ENCODE measurements around the gene LFNG. TPM values are rescaled to one million over a fixed set of nuclear protein-coding genes. Genes with fewer than 3 reads are reported as not detected.
"Not testable (repeated sequence)": the region's sequence is repeated elsewhere in the genome, so short reads cannot be mapped to it uniquely, and the experiment has no call there.

Gene LFNG
- total RNA-seq, 2 donors from 2014 or later, result 48.3 to 70.1 TPM

DNA sequence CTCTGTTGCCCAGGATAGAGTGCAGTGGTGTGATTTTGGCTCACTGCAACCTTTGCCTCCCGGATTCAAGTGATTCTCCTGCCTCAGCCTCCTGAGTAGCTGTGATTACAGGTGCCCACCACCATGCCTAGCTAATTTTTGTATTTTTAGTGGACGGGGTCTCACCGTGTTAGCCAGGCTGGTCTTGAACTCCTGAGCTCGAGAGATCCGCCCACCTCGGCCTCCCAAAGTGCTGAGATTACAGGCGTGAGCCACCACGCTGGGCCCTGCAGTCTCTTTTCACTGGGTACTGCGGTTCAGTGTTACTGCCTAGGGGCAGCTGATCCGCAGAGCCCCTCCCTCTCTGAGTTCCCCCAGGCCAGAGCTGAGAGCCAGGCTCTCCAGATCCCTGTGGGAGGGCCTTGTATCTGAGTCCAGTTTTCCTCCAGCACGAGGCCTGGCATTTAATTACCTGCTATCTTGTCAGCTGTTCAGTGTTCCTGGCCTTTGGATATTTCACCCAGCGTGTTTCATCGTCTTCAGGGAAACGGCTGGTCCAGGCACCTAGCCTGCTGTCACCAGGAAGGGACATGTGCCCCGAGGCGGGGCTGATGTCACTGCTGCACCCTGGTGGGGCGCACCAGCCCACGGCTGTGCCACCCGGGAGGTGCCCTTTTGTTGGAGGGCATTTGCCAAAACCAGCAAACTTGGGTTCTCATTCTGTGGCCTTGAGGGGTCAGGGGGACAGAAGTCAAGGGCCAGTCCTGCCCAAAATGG, 16.5 kb downstream of the LFNG start:
- peak; percentile 15 for ATAC-seq
- intact Hi-C loops (cut with DNase I, micrococcal nuclease), result not testable (repeated sequence)
- peak in 1 of 2 donors; percentile 14 for DNase-seq

DNA sequence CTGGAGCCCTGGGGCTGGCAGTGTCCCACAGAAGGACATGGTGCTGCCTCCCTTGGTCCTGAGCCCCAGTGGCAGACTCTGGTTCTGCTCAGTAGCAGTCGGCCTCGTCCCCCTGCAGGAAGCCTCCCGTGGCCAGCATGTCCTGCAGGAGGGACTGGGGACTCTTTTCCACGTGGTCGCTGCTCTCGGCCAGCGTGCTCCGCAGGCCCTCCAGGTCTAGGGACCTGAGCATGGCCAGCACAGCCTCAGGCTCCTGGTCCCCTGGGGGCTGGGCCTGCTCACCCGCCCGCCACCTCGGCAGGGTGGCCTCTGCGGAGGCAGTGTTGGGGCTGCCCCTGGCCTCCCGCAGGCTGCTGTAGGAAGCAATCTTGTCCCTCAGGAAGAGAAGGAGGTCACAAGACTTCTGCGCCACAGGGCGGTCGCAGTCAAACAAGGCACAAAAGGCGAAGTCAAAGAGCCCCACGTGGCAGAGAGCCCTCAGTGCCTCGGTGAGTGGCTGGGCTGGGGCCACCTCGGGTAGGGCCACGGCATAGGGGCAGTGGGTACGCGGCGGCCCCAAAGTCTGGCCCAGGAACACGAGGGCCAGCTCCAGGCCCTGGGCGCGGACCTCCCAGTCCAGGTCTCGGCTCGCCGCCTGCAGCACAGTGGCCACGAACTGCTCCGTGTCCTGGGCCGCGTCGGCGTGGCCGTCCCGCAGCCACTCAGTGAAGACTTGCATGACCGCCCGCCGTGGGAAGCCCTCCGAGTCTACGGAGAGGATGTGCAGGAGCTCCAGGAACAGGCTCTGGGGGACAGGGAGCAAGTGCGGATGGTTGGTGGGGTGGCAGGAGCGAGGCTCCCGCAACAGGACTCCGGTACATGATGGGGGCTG, 18.6 kb downstream of the LFNG start:
- intact Hi-C loops (cut with DNase I, micrococcal nuclease), result no loop called here
- DNase-seq (peak in 1 of 2 donors; percentile 4), ATAC-seq (no peak)

DNA sequence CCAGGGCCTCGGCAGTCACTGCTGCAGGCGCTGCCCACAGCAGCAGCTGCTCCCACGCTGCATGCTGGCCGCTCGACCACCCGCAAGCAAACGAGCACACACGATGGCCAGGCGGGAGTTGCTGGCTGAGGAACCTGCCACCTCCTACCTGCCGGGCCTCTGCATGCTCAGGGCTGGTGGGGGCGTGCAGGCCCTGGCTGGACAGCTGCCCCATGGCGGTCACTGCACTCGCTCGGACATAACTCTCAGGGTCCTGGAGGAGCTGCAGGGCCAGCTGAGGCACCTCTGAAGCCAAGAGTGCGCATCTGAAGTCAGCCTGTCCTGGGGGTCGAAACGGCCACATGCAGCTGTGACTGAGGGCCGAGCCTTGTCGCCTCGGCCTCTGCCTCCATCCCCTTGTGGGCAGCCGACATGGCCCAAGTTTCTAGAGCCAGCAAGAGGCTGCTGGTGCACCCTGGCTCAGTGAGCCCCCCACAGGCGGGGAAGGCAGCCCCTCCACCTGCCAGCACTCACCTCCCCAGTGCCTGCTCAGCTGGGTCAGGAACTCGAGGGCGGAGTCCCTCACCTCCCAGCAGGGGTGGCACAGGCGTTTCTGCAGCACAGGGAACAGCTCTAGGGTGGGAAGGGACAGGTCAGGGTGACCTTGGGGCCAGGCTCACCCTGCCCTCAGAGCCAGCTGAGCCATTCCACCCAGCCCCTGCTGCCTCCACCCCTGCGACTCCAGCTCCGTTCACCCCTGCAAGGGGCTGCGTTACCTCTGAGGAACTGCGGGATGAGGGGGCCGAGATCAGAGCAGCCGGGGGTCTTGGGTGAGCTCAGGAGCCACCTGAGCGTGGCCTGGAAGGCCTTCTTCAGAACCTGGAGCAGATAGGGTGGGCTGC, 19.7 kb downstream of the LFNG start:
- ATAC-seq (no peak), DNase-seq (peak; percentile 5 to 15)
- intact Hi-C loops (cut with DNase I, micrococcal nuclease), result no loop called here

DNA sequence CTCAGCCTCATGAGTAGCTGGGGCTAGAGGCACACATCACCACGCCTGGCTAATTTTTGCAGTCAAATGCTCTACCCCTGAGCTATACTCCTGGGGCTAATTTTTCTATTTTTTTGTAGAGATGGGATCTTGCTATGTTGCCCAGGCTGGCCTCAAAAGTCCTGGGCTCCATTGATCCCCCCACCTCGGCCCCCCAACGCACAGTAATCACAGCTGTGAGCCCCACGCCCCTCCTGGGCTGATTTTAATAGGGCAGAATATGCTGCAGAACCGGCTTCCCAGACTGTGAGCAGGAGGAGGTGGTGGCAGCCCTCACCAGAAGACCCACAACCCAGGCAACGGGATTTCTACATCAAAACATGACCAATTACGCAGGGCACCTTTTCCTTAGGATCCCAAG, 20.6 kb downstream of the LFNG start:
- DNase-seq (peak; percentile 2 to 11), ATAC-seq (no peak)
- intact Hi-C loops (cut with DNase I, micrococcal nuclease), result no loop called here

DNA sequence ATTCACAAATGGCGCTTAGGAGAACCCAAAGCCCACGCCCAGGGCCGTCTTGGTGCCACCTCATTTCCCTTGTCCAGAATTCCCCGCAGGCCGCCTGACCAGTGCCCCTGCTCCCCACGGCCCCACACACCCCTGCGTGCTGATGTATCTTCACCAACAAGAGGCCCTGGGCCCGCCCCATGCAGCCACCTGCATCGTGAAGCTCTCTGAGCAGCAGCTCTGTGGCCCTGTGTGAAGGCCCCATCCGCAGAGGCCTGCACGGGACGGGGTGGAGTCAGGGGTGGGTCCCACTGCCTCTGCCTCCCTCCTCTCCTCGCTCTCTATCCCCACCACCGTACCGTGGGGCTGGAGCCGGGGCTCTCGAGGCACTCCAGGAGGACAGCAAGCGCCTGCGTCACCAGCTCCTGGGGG, 21.1 kb downstream of the LFNG start:
- peak; percentile 4 to 21 for DNase-seq
- intact Hi-C loops (cut with DNase I, micrococcal nuclease), result no loop called here
- no peak for ATAC-seq

DNA sequence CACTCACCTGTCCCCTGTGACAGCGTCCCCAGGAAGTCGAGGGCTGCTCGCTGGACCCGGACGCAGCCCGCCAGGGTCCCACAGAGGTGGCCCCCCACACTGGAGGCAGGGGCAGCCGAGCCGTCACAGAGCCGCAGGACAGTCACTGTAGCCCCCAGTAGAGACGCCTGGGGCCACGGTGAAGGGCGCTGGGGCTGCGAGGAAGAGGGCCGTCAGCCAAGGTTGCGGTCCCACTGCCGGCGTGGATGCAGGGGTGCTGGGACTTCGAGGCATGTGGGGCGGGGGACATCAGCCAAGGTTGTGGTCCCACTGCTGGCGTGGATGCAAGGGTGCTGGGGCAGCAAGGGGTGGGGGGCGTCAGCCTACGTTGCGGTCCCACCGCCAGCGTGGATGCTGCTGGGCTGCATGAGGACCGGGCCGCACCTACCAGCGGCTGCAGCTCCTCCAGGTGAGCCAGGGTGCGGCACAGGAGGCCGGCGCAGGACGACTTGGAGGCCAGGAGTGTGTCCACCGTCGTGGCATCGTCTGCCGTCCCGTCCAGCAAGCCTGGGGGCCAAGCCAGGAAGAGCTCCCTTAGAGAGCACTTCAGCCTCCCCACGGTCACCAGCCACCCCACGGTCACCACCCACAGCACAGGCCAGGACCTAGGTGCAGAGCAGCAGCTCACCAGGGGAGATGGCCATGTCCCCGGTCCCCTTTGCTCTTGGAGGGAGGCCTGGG, 21.9 kb downstream of the LFNG start:
- ATAC-seq (no peak), DNase-seq (peak; percentile 5 to 23)
- intact Hi-C loops (cut with DNase I, micrococcal nuclease), result no loop called here

DNA sequence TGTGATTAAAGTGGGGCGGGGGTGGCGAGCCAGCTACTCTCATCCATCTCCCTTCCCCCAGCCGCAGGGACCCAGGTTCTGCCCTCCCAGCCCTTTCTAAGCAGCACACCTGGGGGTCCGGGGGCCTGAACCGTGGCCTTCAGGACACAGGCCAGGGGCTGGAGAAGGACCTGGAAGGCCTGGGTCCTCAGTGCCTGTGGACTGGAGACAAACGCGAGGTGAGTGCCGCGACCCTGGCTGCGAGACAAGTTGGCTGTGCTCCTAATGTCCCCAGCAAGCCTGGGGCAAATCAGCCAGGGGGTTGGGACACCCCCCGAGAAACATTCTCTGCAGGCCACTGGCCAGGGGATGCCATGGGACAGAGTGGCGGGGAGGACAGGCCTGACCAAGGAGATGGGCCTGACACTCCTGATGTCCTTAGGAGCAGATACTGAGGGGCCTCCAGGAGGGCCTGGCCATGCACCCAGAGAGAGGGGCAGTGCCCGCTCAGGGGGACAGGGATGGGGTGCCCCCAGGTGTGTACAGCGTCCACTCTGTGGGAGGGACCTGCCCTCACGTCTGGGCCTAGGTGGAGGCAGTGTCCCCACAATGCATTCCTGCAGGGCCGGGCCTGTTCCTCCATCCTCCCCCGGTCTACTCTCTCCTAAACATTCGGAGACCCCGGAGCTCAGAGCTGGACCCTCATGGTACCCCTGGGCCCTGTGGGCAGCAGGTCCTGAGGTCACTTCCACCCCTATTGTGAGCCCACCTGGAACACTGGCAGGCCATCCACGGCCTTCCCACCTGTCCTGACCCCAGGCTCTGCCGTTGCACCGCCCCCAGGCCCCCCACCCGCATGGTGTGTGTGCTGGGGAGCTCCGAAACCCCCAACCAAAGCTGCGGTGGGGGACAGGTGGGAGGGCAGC, 22.7 kb downstream of the LFNG start:
- peak; percentile 4 to 21 for DNase-seq
- intact Hi-C loops (cut with DNase I, micrococcal nuclease), result no loop called here
- ATAC-seq, result peak; percentile 4

DNA sequence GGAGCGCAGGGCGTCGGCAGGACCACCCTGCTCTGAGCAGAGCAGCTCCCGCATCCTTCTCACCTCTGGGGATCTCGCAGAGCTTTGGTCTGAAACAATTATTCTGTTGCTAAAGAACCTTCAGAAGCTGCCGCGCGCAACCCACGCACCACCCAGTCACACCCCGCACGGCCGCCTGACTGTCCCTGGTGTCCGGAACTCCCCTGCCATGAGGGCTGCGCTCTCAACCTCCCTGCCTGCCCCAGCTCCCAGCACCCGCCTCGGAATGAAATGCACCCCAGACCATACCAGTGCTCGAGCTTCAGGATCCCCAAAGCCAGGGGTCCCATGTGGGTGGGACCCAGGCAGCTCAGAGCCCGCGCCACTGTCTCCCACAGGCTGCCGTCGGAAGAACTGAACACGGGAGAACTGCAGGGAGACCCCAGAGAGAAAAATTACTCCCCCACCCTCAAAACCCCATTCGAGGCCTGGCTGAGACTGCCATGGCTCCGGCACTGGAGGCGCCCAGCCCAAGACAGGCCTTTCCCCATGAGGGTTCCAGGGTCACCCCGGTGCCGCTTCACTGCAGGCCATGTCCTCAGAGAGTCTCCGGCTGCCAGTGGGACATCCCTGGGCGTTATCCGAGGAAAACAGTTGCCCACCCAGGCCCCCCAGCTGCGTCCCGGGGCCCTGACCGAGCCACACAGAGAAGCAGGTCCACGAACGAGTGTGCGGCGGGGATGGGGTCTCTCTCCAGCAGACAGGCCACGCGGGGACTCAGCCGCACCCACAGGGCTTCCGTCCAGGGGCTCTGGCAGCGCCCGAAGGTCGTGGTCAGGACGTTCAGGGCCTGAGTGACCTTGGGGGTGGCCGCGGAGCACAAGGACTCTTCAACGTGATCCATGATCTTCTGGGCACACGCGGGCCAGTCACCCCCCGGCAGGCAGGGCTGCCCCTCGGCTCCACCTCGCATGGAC, 23.6 kb downstream of the LFNG start:
- no peak for ATAC-seq
- peak; percentile 4 to 22 for DNase-seq
- intact Hi-C loops (cut with DNase I, micrococcal nuclease), result no loop called here

DNA sequence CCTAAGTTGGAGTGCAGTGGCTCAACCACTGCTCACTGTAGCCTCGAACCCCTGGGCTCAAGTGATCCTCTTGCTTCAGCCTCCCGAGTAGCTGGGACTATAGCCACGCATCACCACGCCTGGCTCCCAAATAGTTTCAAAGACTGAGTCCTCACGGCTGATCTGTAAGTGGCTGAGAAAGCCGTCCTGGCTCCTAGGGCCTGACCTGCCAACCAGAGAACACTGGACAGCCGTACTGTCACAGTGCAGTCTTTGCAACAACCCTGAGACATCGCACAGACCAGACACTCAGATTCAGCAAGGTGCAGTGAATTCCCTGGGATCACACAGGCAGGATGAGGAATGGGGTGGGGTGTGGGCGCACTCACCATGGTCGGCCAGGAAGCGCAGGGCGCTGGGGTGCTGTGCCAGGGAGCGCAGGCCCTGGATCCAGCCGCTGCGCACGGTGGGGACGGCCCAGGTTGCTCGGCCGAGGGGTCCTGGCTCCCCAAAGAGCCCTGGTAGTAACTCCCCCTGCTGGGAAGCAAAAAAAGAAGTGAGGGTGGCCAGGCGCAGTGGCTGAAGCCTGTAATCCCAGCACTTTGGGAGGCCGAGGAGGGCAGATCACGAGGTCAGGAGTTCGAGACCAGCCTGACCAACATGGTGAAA, 25.1 kb downstream of the LFNG start:
- no peak for ATAC-seq
- intact Hi-C loops (cut with DNase I, micrococcal nuclease), result no loop called here
- DNase-seq, result peak; percentile 2 to 10

DNA sequence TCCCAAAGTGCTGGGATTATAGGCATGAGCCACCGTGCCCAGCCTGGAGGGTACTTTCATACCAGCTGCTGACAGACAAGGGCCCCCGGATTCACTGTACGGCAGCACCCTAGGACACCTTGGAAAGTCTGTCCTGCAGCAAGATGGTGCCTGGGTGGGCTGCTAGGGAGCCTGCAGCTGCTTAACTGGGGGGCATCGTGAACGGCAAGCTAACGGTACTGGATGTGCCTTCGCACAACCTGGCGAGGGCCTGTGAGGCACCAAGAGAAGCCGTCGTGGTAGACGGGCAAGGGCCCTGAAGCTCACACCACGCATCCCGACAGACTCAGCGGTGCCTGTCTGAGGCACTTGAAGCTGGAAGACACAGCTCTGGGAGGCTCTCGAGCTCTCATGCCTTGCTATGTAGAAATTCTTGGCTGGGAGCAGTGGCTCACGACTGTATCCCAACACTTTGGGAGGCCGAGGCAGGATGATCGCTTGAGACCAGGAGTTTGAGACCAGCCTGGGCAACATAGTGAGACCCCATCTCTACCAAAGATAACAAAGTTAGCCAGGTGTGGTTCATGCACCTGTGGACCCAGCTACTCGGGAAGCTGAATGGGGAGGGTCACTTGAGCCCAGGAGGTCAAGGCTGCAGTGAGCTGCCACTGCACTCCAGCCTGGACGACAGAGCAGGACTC, 26.3 kb downstream of the LFNG start:
- ATAC-seq, result no peak
- peak; percentile 3 to 15 for DNase-seq
- intact Hi-C loops (cut with DNase I, micrococcal nuclease), result no loop called here

DNA sequence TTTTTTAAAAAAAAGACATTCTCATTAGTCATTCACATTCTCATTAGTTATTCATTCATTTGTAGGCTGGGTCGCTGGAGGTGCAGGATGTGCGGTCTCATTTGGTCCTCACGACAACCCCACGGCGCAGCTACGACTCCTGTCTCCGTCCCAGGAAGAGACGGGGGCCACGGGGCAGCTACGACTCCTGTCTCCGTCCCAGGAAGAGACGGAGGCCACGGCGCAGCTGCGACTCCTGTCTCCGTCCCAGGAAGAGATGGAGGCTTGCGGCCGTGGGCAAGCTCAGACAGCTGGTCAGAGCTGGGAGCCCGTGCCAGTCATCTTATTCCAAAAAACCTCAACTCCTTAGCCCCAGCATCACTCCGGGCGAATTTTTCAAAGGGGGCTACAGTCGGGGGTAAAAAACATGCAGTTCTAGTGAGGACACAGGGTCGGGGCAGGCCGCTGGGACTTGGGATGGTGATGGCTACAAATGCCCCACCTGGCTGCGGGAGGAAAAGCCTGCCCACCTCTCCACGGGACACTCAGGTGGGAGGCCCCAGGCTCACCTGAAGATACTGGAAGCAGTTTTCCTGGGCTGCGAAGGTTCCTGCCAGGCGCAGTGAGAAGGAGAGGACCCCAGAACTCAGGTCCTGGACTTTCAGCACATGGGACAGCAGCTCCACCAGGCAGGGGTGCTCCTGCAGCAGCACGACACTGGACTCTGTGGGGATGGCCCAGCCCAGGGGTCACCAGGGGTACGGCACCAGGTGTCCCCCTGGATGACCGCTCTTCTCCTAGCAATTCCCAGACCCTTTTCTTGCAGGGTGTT, 27.4 kb downstream of the LFNG start:
- ATAC-seq (no peak), DNase-seq (peak in 1 of 2 donors; percentile 21)
- intact Hi-C loops (cut with DNase I, micrococcal nuclease), result no loop called here

DNA sequence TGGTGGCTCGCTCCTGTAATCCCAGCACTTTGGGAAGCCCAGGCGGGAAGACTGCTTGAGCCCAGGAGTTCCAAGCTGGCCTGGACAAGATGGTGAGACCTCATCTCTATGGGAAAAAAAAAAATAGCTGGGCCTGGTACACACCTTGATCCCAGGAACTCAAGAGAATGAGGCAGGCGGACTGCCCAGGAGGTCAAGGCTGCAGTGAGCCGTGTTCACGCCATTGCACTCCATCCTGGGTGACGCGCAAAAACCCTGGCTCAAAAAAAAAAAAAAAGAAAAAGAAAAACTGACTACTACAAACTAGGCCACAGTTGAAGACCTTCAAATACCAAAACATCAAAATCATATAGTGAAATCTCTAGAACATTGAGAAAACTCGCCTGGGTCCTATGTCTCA, 31.8 kb downstream of the LFNG start:
- ATAC-seq (no peak), DNase-seq (peak in 1 of 2 donors; percentile 10)
- intact Hi-C loops (cut with DNase I, micrococcal nuclease), result no loop called here

DNA sequence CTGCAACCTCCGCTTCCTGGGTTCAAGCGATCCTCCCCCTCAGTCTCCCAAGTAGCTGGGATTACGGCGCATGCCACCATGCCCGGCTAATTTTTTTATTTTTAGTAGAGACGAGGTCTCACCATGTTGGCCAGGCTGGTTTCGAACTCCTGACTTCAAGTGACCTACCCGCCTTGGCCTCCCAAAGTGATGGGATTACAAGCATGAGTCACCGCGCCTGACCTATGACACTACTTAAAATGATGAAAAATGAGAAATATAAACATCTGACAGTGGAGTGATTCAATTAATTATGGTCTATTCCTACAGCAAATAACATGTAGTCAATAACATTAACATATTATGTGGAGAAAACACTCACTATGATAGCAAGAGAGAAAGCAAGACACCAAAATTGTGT, 33.5 kb downstream of the LFNG start:
- intact Hi-C loops (cut with DNase I, micrococcal nuclease), result no loop called here
- peak in 1 of 2 donors; percentile 19 for DNase-seq
- ATAC-seq, result no peak

DNA sequence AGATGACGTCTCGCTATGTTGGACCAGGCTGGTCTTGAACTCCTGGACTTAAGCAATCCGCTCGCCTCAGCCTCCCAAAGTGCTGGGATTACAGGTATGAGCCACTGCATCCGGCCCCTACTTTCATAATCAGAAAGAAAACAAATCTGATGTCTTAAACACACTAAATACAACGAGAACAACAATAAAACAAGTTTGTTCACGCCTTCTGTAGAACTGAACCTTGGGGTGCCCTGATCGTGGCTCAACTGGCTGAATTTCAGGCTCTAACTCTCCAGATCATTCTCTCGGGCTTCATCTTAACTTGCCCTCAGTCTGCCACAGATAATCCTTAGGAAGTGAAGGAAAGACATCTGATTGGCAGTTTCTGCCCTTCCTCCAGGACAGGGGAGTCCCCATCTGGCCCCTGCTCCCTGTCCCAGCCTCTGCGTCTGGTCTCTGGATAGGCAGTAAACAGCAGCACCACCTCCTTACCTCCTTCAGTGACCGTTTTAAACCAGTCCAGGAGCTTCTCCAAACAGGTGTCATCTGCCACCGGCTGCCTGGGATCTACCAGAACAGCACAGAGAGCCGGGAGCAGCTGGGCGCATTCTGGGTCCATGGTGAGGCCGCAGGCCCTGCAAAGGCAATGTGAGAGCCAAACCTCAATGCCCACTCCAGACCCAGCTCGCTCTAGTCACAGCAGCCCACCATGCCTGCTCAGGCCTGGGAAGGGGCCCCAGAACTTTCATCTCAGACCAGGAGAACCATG, 34.4 kb downstream of the LFNG start:
- intact Hi-C loops (cut with DNase I, micrococcal nuclease), result no loop called here
- no peak for ATAC-seq
- peak in 1 of 2 donors; percentile 29 for DNase-seq
